Kidney epithelial cell (primary cell): ENCODE results near the gene PCDH15. TPM values are rescaled to one million over a fixed set of nuclear protein-coding genes. Genes with fewer than 3 reads are reported as not detected.

Experiments used
- DNase-seq: peaks from one replicate; pipeline ENCODE4 v3.0.0-alpha.2; 2010; ENCODE audit warnings: low read depth
- H3K27me3 ChIP-seq: 2 replicates; pipeline ENCODE4 v1.6.0; 2011; ENCODE audit warnings: low read length; ENCODE audit not compliant: control insufficient read depth, insufficient read depth
- H3K36me3 ChIP-seq: 2 replicates; pipeline ENCODE4 v1.5.1; 2011; ENCODE audit warnings: low read length; ENCODE audit not compliant: control insufficient read depth, insufficient read depth
- H3K4me3 ChIP-seq: 2 replicates; pipeline ENCODE4 v1.5.1; 2011; ENCODE audit warnings: low read depth, mild to moderate bottlenecking, control low read depth, low read length
- total RNA-seq: library from RNA; depleted of rRNA; stranded (reverse); fragments of >200 nt; gene quantifications from 2 replicates; pipeline ENCODE4 v1.2.3, GENCODE V29; 2015
- TF ChIP-seq, protein P1 (sequence below): IDR thresholded peaks from 2 replicates; pipeline ENCODE4 v1.5.1; 2011; ENCODE audit warnings: mild to moderate bottlenecking, moderate library complexity, low read length, control low read depth, inconsistent platforms; ENCODE audit not compliant: insufficient read depth, poor library complexity, severe bottlenecking

Gene PCDH15
- total RNA-seq, 1 donor from 2014 or later = not detected

GRCh38 chr10:53904506-53905241 lies 896.4 kb downstream of the PCDH15 start:
- TF ChIP-seq, protein P1, sequence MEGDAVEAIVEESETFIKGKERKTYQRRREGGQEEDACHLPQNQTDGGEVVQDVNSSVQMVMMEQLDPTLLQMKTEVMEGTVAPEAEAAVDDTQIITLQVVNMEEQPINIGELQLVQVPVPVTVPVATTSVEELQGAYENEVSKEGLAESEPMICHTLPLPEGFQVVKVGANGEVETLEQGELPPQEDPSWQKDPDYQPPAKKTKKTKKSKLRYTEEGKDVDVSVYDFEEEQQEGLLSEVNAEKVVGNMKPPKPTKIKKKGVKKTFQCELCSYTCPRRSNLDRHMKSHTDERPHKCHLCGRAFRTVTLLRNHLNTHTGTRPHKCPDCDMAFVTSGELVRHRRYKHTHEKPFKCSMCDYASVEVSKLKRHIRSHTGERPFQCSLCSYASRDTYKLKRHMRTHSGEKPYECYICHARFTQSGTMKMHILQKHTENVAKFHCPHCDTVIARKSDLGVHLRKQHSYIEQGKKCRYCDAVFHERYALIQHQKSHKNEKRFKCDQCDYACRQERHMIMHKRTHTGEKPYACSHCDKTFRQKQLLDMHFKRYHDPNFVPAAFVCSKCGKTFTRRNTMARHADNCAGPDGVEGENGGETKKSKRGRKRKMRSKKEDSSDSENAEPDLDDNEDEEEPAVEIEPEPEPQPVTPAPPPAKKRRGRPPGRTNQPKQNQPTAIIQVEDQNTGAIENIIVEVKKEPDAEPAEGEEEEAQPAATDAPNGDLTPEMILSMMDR = no peak
- Histone ChIP-seq H3K4me3 (no peak overlapping the region), H3K27me3 (no peaks in the 10 kb centered on the region), H3K36me3 (no peaks in the 10 kb centered on the region)
- no peak for DNase-seq

DNA sequence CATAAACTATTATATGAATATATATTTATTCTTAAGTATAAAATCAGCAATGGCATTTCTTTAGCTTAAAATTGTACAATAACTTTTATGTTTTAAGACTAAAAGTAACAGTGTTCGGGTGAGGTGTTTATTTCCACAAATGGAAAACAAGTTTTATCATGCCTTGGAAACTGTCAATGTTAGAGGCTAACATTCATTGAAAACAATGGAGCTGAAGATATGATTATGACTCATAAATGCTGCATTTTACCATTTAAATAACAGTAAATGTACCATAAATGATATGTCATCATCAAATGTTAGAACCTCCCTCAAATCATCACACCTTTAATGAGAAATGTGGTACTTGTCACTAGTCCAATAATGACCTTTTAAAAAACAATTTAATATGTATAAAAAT lies 897.3 kb downstream of the PCDH15 start:
- Histone ChIP-seq H3K36me3 (no peaks in the 10 kb centered on the region), H3K27me3 (no peaks in the 10 kb centered on the region), H3K4me3 (no peak overlapping the region)
- no peak for DNase-seq
- TF ChIP-seq, protein P1 = no peak

- Histone ChIP-seq H3K36me3 (no peaks in the 10 kb centered on the region), H3K27me3 (no peaks in the 10 kb centered on the region), H3K4me3 (no peak overlapping the region)
- TF ChIP-seq, protein P1 = no peak
- DNase-seq = no peak
Observed at GRCh38 chr10:53899463-53900160, 901.4 kb downstream of the PCDH15 start.

DNA sequence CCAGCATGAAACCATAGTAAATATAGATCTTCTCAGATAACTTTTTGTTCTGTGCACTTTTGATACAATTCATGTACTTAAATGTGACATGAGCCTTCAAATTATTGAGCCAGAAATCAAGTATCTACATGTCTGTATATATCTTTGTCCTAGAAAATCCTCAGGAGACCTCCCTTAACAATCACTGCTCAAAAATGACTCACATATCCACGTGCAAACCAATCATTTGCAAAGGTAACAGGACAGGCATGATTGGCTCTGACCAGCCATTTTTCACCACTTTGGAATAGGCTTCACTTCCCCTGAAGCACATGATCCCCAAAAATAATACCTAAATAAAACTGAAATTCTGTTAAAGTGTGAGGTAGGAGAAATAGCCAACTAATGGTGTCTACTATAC lies 902.5 kb downstream of the PCDH15 start:
- TF ChIP-seq, protein P1 = no peak
- Histone ChIP-seq H3K4me3 (no peak overlapping the region), H3K27me3 (no peaks in the 10 kb centered on the region), H3K36me3 (no peaks in the 10 kb centered on the region)
- DNase-seq = no peak

GRCh38 chr10:53894145-53894544 lies 906.9 kb downstream of the PCDH15 start:
- Histone ChIP-seq H3K36me3 (no peaks in the 10 kb centered on the region), H3K4me3 (no peak overlapping the region), H3K27me3 (no peaks in the 10 kb centered on the region)
- no peak for DNase-seq
- TF ChIP-seq, protein P1 = no peak
